CD1c-positive myeloid dendritic cell (primary cell): ENCODE results near the gene PYY.
"Not testable (repeated sequence)": the region's sequence is repeated elsewhere in the genome, so short reads cannot be mapped to it uniquely, and the experiment has no call there.

Experiments
- DNase-seq: peaks from one replicate; pipeline ENCODE4 v3.0.0-alpha.2; 2016; ENCODE audit errors: extremely low spot score

The PYY gene

DNA sequence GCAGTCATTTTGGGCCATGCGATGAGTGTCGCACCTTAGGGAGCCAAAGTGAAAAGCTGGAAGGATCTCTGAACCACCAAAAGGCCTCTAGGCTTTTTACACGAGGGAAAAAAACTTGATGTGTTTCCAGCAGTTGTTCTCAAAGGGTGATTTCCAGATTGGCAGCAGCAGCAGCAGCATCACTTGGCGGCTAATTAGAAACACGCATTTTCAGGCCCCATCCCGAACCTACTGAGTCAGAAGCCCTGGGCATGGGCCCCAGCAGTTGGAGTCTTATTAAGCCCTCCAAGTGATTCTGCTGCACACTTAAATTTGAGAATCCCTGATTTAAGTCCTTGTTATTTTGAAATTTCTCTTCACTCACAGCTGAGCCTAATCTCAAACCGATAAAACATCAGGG lies 25.3 kb upstream of the PYY start:
- no peak for DNase-seq

DNA sequence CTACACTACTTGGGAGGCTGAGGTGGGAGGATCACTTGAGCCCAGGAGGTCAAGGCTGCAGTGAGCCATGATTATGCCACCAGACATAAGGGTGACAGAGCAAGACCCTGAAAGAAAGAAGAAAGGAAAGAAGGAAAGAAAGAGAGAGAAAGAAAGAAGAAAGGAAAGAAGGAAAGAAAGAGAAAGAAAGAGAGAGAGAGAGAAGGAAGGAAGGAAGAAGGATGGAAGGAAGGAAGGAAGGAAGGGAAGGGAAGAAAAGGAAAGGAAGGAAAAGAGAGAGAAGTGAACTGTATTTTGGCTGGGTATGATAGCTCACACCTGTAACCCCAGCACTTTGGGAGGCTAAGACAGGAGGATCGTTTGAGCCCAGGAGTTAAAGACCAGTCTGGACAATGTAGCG lies 24.3 kb upstream of the PYY start:
- DNase-seq: no peak

DNA sequence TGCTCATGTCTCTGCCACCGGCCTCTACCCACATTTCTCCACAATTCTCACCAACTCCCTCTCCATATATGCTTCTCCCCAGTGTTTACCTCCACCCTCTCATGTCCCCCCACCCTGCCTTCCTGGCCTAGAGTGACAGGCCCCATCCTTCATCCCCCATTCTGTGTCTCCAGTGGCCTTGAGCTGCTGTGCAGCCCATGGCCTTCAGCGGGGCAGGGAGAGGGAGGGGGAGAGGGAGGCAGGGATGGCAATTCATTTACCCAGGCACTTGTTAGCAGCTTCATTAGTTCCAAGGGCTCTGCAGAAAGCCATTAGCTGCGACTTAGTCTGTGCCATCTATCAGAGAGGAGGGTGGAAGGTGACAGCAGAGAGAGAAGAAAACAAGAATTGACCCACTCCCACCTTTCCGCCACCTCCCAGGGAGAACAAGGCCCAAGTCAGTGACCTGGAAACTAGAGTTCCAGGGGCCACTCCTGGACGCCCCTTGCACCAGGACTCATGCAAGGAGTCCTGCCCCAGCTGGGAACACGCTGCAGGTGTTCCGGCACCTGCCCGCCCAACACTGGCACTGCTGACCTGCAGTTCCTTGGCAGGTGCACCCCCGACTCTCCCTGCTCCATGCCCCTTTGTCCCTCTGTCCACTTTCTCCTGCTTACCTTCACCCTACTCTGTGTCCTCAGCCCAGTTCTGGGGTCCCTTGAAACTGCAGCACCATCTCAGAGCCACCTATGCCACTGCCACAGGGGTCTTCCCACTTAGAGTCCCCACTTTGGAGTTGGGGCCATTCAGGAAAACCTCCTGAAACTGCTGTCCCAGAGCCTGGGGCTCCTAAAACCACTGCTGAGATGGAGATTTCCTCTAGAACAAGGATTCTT lies 23.5 kb upstream of the PYY start:
- no peak for DNase-seq

- DNase-seq: no peak
These were observed 22.2 kb upstream of the PYY start for GRCh38 chr17:43975898-43976297.

GRCh38 chr17:43974382-43975266 lies 20.9 kb upstream of the PYY start:
- no peak for DNase-seq

- DNase-seq: not testable (repeated sequence)
These were observed 18.9 kb upstream of the PYY start for GRCh38 chr17:43972444-43973212.

DNA sequence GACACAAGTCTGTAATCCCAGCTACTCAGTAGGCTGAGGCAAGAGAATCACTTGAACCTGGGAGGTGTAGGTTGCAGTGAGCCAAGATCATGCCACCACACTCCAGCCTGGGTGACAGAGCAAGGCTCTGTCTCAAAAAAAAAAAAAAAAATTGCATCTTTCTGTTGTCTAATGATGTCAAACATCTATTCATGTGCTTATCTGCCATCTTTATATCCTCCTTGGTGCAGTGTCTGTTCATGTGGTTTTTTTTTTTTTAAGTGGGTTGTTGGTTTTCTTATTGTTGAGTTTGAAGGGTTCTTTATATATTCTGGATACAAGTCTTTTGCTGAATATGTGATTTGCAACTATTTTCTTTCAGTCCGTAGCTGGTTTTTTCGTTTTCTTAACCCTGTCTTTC lies 17.7 kb upstream of the PYY start:
- not testable (repeated sequence) for DNase-seq

DNA sequence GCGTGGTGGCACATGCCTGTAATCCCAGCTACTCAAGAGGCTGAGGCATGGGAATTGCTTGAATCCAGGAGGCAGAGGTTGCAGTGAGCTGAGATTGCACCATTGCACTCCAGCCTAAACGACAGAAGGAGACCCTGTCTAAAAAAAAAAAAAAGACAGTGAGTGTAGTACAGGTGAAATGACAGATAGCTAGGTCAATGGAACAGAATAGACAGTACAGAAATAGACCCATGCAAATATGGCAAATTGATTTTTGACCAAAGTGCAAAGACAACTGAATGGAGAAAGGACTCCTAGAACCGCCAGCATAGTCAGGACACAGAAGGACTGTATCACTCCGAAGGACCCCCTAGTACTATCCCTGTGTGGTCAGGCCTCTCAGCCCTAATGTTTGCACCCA lies 16.6 kb upstream of the PYY start:
- no peak for DNase-seq

- no peak for DNase-seq
These were observed 13.6 kb upstream of the PYY start for GRCh38 chr17:43967251-43967875.

DNA sequence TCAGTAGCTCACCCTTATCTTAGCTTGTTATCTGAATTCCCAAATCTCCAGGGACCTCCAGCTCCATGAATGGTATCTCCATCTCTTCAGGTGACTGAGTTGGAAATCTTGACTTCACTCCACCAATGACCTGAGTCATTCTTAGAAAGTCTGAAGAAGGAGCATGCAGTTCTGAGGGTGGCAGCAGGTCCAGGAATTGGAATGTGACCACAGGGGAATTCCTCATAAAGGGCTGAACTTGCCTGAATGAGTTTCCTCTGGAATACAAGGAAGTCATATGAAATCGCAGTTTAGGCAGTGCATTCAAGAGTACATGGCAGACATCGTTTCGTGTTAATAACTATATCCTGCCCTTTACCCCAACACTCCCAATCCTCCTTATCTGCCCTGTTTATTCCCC lies 12.5 kb upstream of the PYY start:
- no peak for DNase-seq

GRCh38 chr17:43962479-43962878 lies 8.7 kb upstream of the PYY start:
- DNase-seq: no peak

- DNase-seq: no peak
These were observed 8.2 kb upstream of the PYY start for GRCh38 chr17:43961954-43962353.

DNA sequence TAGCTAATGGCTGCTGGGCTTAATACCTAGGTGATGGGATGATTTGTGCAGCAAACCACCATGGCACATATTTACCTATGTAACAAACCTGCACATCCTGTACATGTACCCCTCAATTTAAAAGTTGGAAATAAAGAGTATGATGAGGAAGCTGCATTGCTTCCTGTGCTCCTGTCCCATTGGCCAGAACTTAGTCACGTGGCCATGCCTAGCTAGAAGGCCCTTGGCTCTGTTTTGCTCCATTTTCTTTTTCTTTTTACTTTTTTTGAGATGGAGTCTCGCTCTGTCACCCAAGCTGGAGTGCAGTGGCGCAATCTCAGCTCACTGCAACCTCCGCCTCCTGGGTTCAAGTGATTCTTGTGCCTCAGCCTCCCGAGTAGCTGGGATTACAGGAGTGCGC lies 7.6 kb upstream of the PYY start:
- DNase-seq: not testable (repeated sequence)

DNA sequence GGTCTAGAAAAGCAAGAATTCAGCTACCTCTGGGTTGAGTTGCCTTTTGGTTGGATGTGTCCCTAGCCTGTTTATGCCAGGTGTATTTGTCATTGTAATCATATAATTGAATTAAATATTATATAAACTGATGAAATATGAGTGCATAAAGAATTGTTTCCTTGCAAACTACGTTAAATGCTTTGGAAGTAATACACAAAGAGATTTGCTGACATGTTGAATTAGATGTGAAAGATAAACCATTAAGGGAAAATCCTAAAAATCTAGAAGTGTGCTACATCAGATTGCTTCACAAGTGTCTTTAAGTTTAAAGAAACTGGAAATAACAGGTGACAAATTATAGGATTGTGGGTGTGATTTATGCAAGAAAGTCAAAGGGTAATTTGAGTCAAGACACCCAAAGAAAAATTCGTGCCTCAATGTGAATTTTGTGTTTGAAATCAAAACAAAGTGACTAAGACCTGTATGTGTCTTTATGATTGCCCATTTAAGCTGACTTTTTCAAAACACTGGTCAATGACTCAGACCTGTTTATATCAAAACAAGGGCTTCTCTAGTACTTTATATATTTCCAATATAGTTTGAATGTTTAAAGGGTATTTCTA lies 5.1 kb upstream of the PYY start:
- no peak for DNase-seq

DNA sequence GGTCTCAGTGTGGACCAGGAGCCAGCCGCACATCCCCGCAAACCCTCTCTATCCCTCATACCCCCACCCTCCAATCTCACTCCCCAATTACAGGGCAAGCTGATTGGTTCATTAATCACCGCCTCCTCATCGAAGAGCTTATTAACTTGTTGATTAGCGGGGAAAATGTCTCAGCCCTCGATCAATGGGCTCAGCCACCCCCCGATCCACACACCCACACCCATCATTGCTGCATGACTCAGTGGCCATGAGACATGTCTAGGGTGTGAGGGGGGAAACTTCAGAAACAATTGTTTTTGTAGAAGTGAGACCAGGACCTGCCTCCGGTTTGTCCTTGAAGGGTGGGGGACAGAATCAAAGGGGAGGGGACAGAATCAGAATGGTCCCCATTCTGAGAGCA lies 2.5 kb upstream of the PYY start:
- DNase-seq: no peak

GRCh38 chr17:43952724-43953666 lies 745 bp downstream of the PYY start:
- DNase-seq: no peak

GRCh38 chr17:43952351-43952723 lies 1.4 kb downstream of the PYY start:
- no peak for DNase-seq

DNA sequence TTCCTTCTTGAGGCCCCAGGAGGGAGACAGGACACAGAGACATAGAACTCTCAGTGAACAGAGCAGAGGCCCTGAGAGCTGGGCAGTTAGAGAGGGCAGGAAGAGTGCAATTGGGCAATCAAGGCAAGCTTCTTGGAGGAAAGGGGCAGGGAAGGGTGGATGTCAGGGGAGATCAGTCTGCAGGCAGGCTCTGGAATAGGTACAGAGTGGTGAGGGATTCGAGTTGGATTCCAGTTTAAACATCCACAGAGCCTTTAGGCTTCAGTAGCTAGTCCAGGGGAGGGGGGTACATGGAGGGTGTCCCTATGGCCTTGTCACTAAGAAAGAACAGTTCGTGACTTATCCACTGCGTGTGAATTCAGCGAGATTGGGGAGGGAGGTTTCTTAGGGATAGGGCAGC lies 2.0 kb downstream of the PYY start:
- DNase-seq: no peak

DNA sequence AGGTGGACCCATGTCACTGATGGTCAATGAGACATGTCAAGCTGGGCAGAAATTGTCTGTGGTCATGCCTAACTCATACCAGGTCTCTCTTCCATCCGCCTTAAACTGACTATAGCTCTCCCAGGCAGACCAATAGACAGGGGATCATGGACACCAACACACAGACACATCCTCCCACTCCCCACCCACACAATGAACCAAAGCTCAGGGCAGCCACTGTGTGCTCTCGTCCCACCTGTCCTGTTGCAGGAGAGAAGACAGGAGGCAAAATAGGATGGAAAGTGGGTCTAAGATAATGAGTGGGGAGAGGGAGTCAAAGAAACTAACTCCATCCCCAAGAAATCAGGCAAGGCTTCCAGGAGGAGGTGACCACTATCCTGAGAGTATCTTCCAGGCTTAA lies 3.2 kb downstream of the PYY start:
- no peak for DNase-seq

DNA sequence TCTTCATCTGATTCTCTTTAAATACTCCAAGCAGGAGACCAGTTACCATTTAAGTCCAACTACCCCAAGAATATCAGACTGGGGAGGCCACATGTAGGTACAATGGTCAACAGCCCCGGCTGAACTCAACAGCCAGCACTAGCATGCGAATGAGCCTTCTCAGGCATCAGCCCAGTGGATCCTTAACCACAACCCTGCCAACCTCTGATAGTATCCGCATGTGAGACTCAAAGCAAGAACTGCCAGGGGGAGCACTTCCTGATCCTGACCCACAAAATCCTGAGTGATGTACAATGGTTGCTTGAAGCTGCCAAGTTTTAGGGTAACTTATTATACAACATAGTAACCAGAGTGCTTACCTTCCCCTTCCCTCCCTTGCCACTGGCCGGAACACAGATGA lies 4.0 kb downstream of the PYY start:
- peak; percentile 19 for DNase-seq
